ENCODE data around the gene LRRC2. TPM values are rescaled to one million over a fixed set of nuclear protein-coding genes. Genes with fewer than 3 reads are reported as not detected.

Gene LRRC2
- total and polyA plus RNA-seq, 2 experiments from 2014 or later: 0.60 to 4.4 TPM

GRCh38 chr3:46500656-46501635 lies 65.2 kb downstream of the LRRC2 start:
- H4K20me1 ChIP-seq (ENCODE audit: insufficient read depth, poor library complexity, severe bottlenecking): no peaks in the 10 kb centered on the region
- WGBS (ENCODE audit: low lambda C conversion rate, missing lambda C conversion rate): 77% methylated on average over 5 of the region's 5 CpGs
- no peak for DNase-seq (ENCODE audit: low spot score)
- H3K36me3 ChIP-seq (replicated peaks; ENCODE audit: insufficient read depth, low read depth): no peaks in the 10 kb centered on the region
- H3K9me2 ChIP-seq (replicated peaks; ENCODE audit: insufficient read depth): no peaks in the 10 kb centered on the region
- H3K27me3 ChIP-seq: no peaks in the 10 kb centered on the region
- no peaks in the 10 kb centered on the region for H3K79me2 ChIP-seq
- no peaks in the 10 kb centered on the region for H3K9me3 ChIP-seq (ENCODE audit: low read depth)
- no peak overlapping the region for H2AFZ ChIP-seq
- no peak overlapping the region for H3K4me2 ChIP-seq
- no peak overlapping the region for H3K27ac ChIP-seq
- TF ChIP-seq EZH2phosphoT487 (IDR thresholded peaks at IDR 0.05; ENCODE audit: low read depth, severe bottlenecking, unreplicated experiment): no peak
- no peak for TF ChIP-seq EZH2 (IDR thresholded peaks at IDR 0.05; ENCODE audit: borderline replicate concordance)
- no peak for TF ChIP-seq CTCF (IDR thresholded peaks at IDR 0.05; ENCODE audit: poor library complexity)
- peaks cover 22% of the 10 kb centered on the region for H3K4me1 ChIP-seq (ENCODE audit: insufficient read depth)
- H3K4me3 ChIP-seq: no peak overlapping the region

GRCh38 chr3:46498916-46499519 lies 67.1 kb downstream of the LRRC2 start:
- TF ChIP-seq CTCF (IDR thresholded peaks at IDR 0.05; ENCODE audit: poor library complexity): no peak
- TF ChIP-seq EZH2phosphoT487 (IDR thresholded peaks at IDR 0.05; ENCODE audit: low read depth, severe bottlenecking, unreplicated experiment): no peak
- no peak for TF ChIP-seq EZH2 (IDR thresholded peaks at IDR 0.05; ENCODE audit: borderline replicate concordance)
- DNase-seq (ENCODE audit: low spot score): no peak
- Histone ChIP-seq H3K4me3 (no peak overlapping the region), H3K27me3 (no peaks in the 10 kb centered on the region), H3K9me3 (ENCODE audit: low read depth) (no peaks in the 10 kb centered on the region), H3K9me2 (replicated peaks; ENCODE audit: insufficient read depth) (no peaks in the 10 kb centered on the region), H3K36me3 (replicated peaks; ENCODE audit: insufficient read depth, low read depth) (no peaks in the 10 kb centered on the region), H2AFZ (no peak overlapping the region), H3K79me2 (no peaks in the 10 kb centered on the region), H4K20me1 (ENCODE audit: insufficient read depth, poor library complexity, severe bottlenecking) (no peaks in the 10 kb centered on the region), H3K4me2 (no peak overlapping the region), H3K4me1 (ENCODE audit: insufficient read depth) (peaks cover 22% of the 10 kb centered on the region), H3K27ac (no peak overlapping the region)
- 83% methylated on average over 6 of the region's 6 CpGs for WGBS (ENCODE audit: low lambda C conversion rate, missing lambda C conversion rate)

GRCh38 chr3:46497556-46498265 lies 68.4 kb downstream of the LRRC2 start, which contains the start of gene RTP3:
Gene RTP3, plus strand, starts transcription at chr3:46497976. Its CDS starts 87 bp downstream, at chr3:46498063.
- Histone ChIP-seq H3K4me1 (ENCODE audit: insufficient read depth) (peaks cover 17% of the 10 kb centered on the region), H3K27ac (no peak within 1 kb of the TSS), H3K4me3 (no peak within 1 kb of the TSS), H4K20me1 (ENCODE audit: insufficient read depth, poor library complexity, severe bottlenecking) (no peaks in the 10 kb centered on the region), H3K36me3 (replicated peaks; ENCODE audit: insufficient read depth, low read depth) (no peaks in the 10 kb centered on the region), H3K9me2 (replicated peaks; ENCODE audit: insufficient read depth) (no peaks in the 10 kb centered on the region), H3K4me2 (no peak within 1 kb of the TSS), H3K27me3 (no peaks in the 10 kb centered on the region), H3K79me2 (no peaks in the 10 kb centered on the region), H2AFZ (no peak within 1 kb of the TSS), H3K9me3 (ENCODE audit: low read depth) (no peaks in the 10 kb centered on the region)
- TF ChIP-seq EZH2 (IDR thresholded peaks at IDR 0.05; ENCODE audit: borderline replicate concordance) (no peak), EZH2phosphoT487 (IDR thresholded peaks at IDR 0.05; ENCODE audit: low read depth, severe bottlenecking, unreplicated experiment) (no peak), CTCF (IDR thresholded peaks at IDR 0.05; ENCODE audit: poor library complexity) (no peak)
- 91% methylated on average over 9 of the region's 9 CpGs for WGBS (ENCODE audit: low lambda C conversion rate, missing lambda C conversion rate)
- DNase-seq (ENCODE audit: low spot score): no peak
